Thoracic aorta (tissue), 2 donors: Measurements from ENCODE around the gene KATNA1. TPM values are rescaled to one million over a fixed set of nuclear protein-coding genes. Genes with fewer than 3 reads are reported as not detected.

Experiments
- ATAC-seq: fragments of 150-250 bp; one replicate; pipeline ENCODE4 v1.8.0; 2017; ENCODE audit warnings: low read depth; ENCODE audit not compliant: insufficient number of reproducible peaks, low FRiP score
- DNase-seq: peaks from one replicate; pipeline ENCODE4 v3.0.0-alpha.2; 2020; ENCODE audit warnings: low spot score
- H3K27ac ChIP-seq, 2 donors: fragments of 200-600 bp; sonication (generic); 1 replicate in 1 of 2; 2 replicates in 1 of 2; pipeline ENCODE4 v1.5.1; 2016; ENCODE audit warnings: mild to moderate bottlenecking in 2 of 2, moderate library complexity in 2 of 2
- H3K27me3 ChIP-seq: fragments of 200-600 bp; sonication (generic); replicated peaks from 2 replicates; pipeline ENCODE4 v1.6.0; 2016; ENCODE audit warnings: mild to moderate bottlenecking; ENCODE audit not compliant: insufficient read depth
- H3K36me3 ChIP-seq: fragments of 200-600 bp; sonication (generic); one replicate; pipeline ENCODE4 v1.5.1; 2016
- H3K4me1 ChIP-seq, 2 donors: fragments of 200-600 bp; sonication (generic); 1 replicate in 1 of 2; 2 replicates in 1 of 2; pipeline versions ENCODE4 v1.5.1 to v1.6.0; 2016; ENCODE audit warnings: low read depth in 2 of 2, mild to moderate bottlenecking in 1 of 2; ENCODE audit not compliant: control insufficient read depth in 1 of 2
- H3K4me3 ChIP-seq: fragments of 200-600 bp; sonication (generic); 2 replicates; pipeline ENCODE4 v1.5.1; 2016; ENCODE audit warnings: mild to moderate bottlenecking
- H3K9me3 ChIP-seq: fragments of 200-600 bp; sonication (generic); 2 replicates; pipeline ENCODE4 v1.5.1; 2016
- total RNA-seq, 2 donors: library from RNA; depleted of rRNA; stranded (reverse); fragments of >200 nt; gene quantifications; one replicate each; pipeline versions ENCODE4 v1.1.0 to v1.2.3, GENCODE V29; 2016
- TF ChIP-seq, protein P1 (sequence below): fragments of 200-600 bp; sonication (generic); IDR thresholded peaks from one replicate; pipeline ENCODE4 v1.5.1; 2019; ENCODE audit warnings: antibody characterized with exemption

The KATNA1 gene
- total RNA-seq, 2 donors from 2014 or later: 15.7 to 37.8 TPM

DNA sequence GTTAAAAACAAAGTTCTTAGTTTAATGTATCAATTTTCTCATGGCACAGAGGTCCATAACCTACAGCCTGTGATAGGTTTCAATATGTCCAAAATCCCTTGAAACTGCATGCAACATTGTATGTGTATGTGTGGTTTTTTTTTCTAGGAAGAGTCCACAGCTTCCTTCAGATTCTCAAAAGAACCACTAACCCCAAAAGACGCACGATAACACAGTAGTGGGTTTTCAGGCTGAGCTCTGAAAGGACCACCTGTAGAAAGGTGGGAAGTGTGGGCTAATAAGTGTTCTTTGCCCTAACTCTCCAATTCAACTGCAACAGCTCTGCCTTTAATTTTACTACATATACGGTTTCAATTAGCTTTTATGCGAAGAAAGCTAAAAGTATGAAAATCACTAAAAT, 11.5 kb upstream of the KATNA1 start:
- TF ChIP-seq, protein P1, sequence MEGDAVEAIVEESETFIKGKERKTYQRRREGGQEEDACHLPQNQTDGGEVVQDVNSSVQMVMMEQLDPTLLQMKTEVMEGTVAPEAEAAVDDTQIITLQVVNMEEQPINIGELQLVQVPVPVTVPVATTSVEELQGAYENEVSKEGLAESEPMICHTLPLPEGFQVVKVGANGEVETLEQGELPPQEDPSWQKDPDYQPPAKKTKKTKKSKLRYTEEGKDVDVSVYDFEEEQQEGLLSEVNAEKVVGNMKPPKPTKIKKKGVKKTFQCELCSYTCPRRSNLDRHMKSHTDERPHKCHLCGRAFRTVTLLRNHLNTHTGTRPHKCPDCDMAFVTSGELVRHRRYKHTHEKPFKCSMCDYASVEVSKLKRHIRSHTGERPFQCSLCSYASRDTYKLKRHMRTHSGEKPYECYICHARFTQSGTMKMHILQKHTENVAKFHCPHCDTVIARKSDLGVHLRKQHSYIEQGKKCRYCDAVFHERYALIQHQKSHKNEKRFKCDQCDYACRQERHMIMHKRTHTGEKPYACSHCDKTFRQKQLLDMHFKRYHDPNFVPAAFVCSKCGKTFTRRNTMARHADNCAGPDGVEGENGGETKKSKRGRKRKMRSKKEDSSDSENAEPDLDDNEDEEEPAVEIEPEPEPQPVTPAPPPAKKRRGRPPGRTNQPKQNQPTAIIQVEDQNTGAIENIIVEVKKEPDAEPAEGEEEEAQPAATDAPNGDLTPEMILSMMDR: no peak
- no peak for ATAC-seq
- no peak overlapping the region for H3K27ac ChIP-seq
- no peak for DNase-seq
- H3K27me3 ChIP-seq: no peaks in the 10 kb centered on the region
- H3K4me3 ChIP-seq: no peak overlapping the region
- peaks cover 34% of the 10 kb centered on the region for H3K36me3 ChIP-seq
- no peaks in the 10 kb centered on the region for H3K4me1 ChIP-seq
- no peaks in the 10 kb centered on the region for H3K9me3 ChIP-seq

DNA sequence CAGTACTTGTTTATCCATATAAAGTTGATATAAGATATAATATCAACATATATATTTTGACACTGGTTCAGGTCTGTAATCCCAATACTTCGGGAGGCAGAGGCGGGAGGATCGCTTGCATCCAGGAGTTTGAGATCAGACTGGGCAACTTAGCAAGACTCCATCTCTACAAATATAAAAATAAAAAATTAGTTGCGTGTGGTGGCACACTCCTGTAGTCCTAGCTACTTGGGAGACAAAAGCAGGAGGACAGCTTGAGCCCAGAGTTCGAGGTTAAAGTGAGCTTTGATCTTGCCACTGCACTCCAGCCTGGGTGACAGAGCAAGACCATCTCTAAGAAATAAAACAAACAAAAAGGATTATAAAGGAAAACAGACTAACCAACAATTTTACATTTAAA, 8.9 kb upstream of the KATNA1 start:
- Histone ChIP-seq H3K36me3 (peaks cover 23% of the 10 kb centered on the region), H3K4me3 (no peak overlapping the region), H3K27ac (no peak overlapping the region), H3K27me3 (no peaks in the 10 kb centered on the region), H3K4me1 (no peaks in the 10 kb centered on the region), H3K9me3 (no peaks in the 10 kb centered on the region)
- TF ChIP-seq, protein P1: no peak
- ATAC-seq (no peak), DNase-seq (no peak)

DNA sequence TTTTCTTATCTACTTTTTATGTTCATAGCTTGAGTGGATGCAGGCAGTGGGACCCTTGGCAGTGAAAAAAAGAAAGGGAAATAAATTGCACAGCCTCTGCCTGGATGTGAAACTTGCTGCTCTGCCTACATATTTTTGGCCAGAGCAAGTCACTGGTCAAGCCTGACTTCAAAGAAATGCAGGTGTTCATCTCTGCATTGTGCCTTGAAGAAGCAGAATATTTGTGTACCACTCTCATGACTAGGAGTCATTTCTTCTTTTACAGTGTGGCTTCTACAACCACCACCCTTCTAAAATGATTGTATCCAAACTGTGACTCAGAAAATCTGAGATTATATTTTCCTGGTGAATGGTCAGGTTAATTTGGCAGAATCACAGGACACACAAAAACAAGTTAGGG, 2.5 kb upstream of the KATNA1 start:
- H3K27ac ChIP-seq: no peak overlapping the region
- no peak for ATAC-seq
- TF ChIP-seq, protein P1: no peak

DNA sequence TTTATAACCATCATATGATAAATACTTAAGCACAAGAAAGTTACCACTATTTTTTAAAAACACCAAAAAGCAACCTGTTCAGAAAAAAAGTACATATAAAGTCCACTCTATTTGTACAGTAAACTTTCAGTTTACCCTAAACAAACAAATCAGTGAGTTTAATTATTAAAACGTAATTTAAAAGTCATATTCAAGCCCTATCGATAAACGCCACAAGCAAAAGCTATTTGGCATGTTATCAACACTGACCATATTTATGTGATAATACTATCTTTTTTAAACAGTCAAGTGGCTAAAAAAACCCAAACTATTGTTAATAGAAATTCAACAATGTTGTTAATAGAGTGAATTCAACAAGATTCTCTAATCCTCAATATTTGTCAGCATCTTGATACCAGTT, 1.9 kb downstream of the KATNA1 start:
- H3K27me3 ChIP-seq: no peaks in the 10 kb centered on the region
- peaks cover 9 to 18% of the 10 kb centered on the region in 2 donors for H3K4me1 ChIP-seq
- TF ChIP-seq, protein P1: no peak
- no peaks in the 10 kb centered on the region for H3K36me3 ChIP-seq
- ATAC-seq: no peak
- no peak for DNase-seq
- no peak overlapping the region for H3K27ac ChIP-seq
- peak overlapping the region; percentile 85 for H3K4me3 ChIP-seq
- no peaks in the 10 kb centered on the region for H3K9me3 ChIP-seq

More for the DNA sequence above, 2.5 kb upstream of the KATNA1 start:
- no peak overlapping the region for H3K4me3 ChIP-seq
- no peak for DNase-seq
- H3K9me3 ChIP-seq: no peaks in the 10 kb centered on the region
- H3K36me3 ChIP-seq: peaks cover 1% of the 10 kb centered on the region
- no peaks in the 10 kb centered on the region for H3K27me3 ChIP-seq
- H3K4me1 ChIP-seq: peaks cover 9 to 16% of the 10 kb centered on the region in 2 donors

DNA sequence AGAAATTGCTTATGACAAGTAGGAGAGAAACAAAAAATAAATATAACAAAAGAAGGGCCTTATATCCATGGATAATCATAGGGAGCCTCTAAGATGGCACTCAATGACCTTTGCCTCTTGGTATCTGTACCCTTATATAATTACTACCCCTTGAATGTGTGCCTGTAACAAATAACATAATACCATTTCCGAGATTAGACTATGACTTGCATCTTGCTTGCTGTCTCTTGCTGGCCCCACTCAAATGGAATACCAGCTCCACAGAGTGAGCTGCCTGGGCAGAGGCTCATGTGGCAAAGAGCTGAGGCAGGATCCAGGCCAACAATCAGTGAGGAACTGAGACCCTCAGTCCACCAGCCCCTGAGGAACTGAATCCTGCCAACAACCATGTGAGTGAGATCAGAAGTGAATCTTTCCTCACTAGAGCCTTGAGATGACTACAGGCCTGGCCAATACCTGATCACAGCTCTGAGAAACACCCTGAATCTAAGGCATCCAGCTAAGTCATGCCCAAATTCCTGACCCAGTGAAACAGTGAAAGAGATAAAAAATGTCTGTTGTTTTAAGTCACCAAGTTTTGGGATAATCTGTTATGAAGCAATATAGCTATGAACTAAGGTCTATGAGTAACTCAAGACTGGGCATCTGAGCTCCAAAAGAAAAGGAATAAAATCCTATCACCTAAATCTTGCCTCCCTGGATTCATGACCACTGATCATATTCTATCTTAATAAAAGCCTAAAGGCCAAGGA, 5.5 kb downstream of the KATNA1 start:
- TF ChIP-seq, protein P1: no peak
- Histone ChIP-seq H3K9me3 (no peaks in the 10 kb centered on the region), H3K4me3 (no peak overlapping the region), H3K4me1 (peaks cover 9 to 13% of the 10 kb centered on the region in 2 donors), H3K36me3 (no peaks in the 10 kb centered on the region), H3K27ac (no peak overlapping the region), H3K27me3 (no peaks in the 10 kb centered on the region)
- DNase-seq (no peak), ATAC-seq (no peak)
